Stimulated activated CD4-positive, alpha-beta T cell treated with anti-CD3 and anti-CD28 coated beads, Interleukin-4, amount 100 ng/mL, for 24 hours (primary cell): ENCODE measurements around the gene PDCD4.

ENCODE experiments used
- DNase-seq: peaks from one replicate; pipeline ENCODE4 v3.0.0-alpha.2; 2020

PDCD4 gene

DNA sequence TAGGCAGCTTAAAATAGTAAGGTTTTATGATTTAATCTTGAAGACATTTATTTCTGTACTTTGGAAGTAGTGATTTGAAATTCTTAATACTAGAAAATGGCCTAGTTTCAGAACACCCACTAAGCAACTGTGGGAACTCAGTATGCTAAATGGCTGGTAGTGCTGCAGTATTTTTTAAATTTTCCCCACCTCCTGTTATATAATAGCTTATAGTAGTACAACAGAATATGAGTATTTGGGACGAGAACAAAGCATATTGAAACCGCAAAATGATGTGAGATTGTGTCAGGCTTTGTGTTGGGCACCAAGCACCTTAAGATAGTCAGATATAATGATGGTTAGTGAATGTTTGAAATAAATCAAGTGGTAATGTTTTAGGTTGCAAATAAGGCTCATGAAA lies 55.7 kb downstream of the PDCD4 start:
- no peak for DNase-seq

DNA sequence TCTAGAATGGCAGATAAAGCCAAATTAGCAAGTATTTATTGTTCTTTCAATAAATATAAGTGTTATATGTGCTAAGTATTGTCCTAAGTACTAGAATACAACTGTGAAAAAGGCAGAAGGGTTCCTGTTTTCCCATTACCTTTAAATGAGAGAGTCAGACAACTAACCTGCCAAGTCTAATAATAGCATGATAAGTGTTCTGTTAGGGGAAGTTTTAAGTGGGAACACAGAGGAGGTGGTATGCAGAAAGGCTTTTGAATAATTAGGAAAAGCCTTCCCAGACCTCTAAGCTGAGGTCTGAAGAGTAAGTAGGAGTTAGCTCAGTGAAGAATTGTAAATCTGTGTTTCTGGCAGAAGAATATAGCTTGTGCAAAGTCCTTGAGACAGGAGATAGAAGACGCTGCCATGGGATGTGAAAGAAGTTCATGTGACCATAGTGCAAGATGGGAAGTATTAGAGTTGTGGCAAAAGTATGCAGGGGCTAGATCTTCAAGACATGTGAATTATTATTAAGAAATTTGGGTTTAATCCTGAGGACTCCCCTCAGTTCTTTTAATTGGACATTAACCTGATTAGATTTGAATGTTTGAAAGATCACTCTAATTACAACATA lies 60.1 kb downstream of the PDCD4 start:
- no peak for DNase-seq

DNA sequence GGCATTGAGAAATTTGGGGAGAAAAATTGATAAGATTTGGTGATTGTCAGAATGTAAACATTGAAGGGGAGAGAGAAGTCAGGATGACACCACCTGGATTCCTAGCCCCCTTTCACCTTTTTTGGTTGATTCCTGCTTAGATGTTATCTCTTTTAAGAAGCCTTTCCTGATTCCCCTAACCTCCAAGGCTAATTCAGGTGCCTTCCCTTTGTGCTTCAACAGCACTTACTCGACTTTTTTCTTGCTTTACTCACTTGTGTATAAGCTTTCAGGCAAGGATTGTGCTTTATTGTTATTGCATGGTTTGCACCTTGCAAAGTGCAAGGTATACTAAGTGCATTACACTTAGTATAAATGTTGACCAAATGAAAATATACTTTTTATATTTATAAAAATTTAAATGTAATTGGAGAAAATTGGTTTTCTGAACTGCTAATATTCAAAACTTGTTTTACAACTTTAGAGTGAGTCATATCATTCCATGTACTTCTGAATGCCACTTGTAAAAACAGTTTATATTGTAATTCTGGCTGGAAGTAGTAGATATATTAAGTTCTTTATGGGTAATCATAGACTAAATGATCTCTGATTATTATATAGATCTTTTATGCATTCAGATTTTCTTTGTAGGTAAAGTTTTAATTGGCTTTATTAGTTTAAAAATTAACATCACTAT lies 60.9 kb downstream of the PDCD4 start:
- DNase-seq = no peak

DNA sequence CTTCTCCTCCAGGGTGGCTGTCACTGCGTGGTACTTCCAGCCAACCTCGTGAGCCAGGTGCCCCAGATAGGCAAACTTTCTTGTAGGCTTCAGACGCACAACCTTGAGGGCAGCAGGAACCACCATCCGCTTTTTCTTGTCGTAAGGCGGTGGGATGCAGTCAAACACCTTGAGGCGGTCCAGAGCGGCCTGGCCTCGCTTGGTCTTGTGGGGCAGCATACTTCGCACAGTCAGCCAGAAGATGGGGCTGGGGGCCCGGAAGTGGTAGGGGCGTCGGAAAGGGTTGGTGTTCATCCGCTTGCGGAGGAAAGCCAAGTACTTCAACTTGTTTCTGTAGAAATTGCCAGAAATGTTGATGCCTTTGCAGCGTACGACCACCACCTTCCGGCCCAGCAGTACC lies 65.0 kb downstream of the PDCD4 start:
- DNase-seq = no peak

DNA sequence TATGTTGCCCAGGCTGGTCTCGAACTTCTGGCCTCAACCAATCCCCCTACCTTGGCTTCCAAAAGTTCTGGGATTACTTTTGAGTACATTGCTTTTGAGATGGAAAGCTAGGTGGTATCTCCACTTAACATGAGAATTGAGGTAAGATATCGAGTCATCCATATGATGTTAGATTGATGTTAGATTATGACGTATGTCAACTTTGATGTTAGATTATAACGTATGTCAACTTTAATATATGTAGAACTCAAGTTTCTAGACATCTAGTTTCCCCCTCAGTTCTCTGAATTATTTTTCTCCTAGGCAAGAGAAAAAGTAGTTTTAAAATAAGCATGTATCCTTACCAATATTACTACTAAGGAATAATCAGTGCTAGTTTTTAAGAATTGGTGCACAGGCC lies 67.7 kb downstream of the PDCD4 start:
- DNase-seq = no peak

DNA sequence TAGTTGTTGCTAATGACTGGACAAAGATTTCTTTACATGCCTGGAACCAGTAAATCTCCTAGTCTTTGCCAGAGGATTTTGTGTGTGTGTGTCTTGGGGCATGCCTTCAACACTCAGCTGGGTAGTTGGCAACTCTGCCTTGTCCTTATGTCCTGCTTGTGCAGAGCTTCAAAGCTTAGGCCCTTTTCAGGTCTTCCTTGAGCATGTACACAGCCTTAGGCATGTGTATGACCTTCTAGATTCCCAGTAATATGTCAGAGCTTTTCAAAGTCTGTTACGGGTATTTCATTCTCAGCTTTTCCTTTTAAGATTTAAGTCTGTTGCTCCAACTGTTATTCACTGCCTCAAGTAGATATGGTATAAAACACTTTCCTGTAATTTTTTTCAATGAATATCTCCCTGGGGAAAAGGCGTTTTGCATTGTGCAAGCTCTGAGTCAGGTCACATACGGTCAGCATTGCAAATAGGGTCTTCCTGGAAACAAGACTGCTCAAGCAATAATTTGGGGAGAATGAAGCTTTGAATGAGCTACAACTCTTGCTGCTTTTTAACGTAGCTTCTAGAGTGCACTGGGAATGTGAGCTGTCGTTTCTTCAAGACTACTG lies 73.2 kb downstream of the PDCD4 start:
- no peak for DNase-seq

DNA sequence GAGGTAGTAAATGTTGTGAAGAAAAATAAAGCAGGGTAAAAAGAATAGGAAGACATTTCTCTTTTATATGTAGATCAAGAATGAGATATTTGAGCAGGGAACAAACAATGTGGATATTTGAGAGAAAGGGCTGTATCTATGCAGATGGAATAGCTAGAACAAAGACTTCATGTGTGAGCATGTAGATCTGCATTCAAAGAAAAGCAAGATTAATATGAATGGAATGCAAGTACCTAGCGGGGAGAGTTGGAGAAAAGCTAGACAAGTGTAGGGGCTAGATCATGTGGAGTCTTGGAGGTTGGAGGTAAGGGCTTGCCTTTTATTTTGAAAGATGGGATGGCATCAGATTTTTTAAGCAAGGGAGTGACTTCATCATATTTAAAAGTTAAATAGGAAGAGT lies 74.8 kb downstream of the PDCD4 start:
- no peak for DNase-seq

DNA sequence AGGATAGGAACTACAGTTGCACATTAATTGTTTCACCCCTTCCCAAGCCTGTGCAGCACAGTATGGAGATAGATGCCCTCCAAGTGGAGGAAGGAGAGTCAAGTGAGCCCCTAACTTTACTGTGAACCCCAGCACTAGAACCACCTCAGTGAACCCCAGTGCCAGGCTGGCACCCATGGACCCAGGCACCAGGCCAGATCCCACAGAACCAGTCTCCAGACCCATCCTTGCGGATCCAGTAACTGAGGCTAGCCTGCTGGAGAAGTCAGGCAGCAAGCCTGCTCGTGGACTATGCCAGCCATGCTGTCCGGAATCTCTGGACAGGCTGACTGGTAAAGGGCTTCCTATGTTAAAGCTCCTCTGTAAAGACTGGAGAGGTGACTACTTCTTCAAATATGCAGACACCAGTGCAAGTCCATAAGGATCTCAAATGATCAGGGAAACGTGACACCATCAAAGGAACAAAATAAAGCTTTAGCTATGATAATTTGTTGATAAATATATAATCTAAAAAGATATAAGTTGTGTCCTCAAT lies 75.4 kb downstream of the PDCD4 start:
- no peak for DNase-seq
